GM12892 (cell line): ENCODE data around the gene RAB6C. TPM values are rescaled to one million over a fixed set of nuclear protein-coding genes. Genes with fewer than 3 reads are reported as not detected.
"Not testable (repeated sequence)": the region's sequence is repeated elsewhere in the genome, so short reads cannot be mapped to it uniquely, and the experiment has no call there.

Source experiments
- DNase-seq: peaks from one replicate; pipeline ENCODE4 v3.0.0; 2011; ENCODE audit not compliant: insufficient read length
- FAIRE-seq: peaks from 2 replicates; lab custom pipeline; 2011; peaks lifted over from hg19 to GRCh38; lab: Jason Lieb, UNC
- POLR2A ChIP-seq: IDR thresholded peaks from 2 replicates; pipeline ENCODE4 v1.6.1; 2011; ENCODE audit warnings: low read depth, low read length, control low read depth
- POLR2AphosphoS5 ChIP-seq: IDR thresholded peaks from 2 replicates; pipeline ENCODE4 v1.6.1; 2011; ENCODE audit warnings: low read depth, low read length, control low read depth
- TAF1 ChIP-seq: IDR thresholded peaks from 2 replicates; pipeline ENCODE4 v1.6.1; 2011; ENCODE audit warnings: low read depth, mild to moderate bottlenecking, control low read depth, low read length, borderline replicate concordance
- polyA plus RNA-seq: library from polyadenylated mRNA; unstranded; fragments of >200 nt; gene quantifications from one replicate; pipeline ENCODE4 v1.2.1, GENCODE V29; 2012; ENCODE audit warnings: missing spikeins, inconsistent platforms; ENCODE audit not compliant: missing spikeins

Gene RAB6C
- polyA plus RNA-seq = not detected

DNA sequence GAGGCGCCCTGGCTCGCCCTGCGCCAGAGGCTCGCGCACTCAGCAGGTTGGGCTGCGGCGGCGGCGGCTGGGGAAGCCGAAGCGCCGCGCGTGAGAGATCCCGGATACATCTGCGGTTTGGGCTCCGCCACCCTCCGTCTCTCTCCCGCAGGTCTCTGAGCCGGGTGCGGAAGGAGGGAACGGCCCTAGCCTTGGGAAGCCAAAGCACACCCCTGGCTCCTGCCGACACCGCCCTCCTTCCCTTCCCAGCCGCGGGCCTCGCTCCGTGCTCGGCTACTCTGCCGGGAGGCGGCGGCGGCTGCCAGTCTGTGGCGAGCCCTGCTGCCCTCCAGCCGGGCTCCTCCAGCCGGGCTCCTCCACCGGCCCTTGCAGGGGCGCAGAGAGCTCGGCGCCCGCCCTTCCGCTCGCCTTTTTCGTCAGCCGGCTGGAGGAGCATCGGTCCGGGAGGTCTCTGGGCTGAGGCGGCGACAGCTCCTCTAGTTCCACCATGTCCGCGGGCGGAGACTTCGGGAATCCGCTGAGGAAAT lies at the start of gene RAB6C:
RAB6C (plus strand) TSS at position 38 of the 527 bp plus-strand sequence; CDS start at position 488, 450 bp downstream.
- not testable (repeated sequence) for DNase-seq, FAIRE-seq

DNA sequence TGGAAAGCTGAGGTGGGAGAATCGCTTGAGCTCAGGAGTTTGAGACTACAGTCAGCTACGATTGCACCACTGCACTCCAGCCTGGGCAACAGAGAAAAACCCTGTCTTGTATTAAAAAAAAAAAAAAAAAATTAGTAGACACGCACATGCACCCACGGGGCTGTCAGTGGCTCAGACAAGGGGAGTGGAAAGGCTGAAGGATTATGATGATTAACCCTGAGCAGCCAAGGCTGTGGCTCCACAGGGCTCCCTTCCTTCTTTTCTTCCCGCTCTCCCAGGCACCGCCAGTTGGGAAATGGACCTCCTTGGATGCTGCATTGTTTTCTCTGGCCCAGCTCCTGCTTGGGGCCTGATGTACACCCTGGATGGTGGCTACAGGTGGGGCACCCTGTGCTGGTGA lies 49.0 kb upstream of the RAB6C start:
- TF ChIP-seq POLR2AphosphoS5 = no peak
- TF ChIP-seq TAF1 = no peak
- no peak for TF ChIP-seq POLR2A
- DNase-seq (no peak), FAIRE-seq (no peak)

DNA sequence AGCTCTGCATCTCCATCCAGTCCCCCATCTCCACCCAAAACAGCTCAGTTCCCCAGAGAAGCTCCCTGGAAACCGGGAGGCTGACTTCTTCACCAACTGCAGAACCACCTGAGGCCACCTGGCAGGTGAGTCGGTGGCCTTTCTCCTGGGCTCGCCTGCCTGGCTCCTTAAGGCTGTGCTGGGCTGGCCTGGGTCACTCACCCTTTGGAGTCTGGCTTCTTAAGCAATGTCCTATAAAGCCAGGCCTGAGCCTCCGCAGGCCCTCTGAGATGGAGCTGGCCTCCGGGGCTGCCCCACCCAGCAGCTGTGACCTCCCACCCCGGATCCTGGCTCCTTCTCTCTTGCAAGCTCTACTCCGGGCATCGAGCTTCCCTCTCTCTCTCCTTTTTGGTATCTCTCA lies 46.1 kb upstream of the RAB6C start:
- DNase-seq, FAIRE-seq: not testable (repeated sequence)

DNA sequence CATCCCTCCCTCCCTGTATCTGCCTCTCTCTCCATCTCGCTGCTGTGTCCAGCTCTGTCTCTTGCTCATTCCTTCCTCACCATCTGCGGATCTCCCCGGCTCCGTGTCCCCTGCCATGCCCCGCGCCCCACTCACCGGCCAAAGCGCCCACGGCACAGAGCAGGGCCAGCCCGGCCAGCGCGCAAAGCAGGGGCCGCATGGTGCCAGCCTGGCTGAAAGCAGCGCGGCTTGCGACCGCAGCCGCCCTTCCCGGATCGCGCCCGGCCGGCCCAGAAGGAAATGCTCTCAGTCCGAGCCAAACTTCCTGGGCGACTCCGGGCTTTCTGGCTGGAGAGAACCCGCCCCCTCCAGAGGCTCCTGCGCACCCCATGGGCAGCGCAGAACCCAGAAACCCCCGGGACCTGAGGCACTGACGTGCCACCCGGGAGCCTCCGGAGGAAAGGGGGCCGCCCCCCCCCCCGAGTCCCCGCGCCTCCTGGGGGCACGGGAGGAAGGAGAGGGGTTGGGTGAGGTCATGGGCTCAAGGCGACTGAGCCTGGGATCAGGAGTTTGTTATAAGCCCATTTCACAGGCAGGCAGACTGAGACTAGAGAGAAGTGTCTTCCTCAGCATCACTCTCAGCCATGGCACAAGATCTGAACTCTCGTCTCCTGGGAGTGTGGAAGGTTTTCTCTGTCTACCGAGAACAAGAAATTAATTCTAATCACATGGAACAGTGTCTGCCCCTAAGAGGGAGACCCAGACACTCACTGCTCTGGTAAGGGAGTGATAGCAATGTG lies 45.2 kb upstream of the RAB6C start:
- FAIRE-seq (no peak), DNase-seq (no peak)
- TF ChIP-seq POLR2A = no peak
- no peak for TF ChIP-seq TAF1
- TF ChIP-seq POLR2AphosphoS5 = no peak

DNA sequence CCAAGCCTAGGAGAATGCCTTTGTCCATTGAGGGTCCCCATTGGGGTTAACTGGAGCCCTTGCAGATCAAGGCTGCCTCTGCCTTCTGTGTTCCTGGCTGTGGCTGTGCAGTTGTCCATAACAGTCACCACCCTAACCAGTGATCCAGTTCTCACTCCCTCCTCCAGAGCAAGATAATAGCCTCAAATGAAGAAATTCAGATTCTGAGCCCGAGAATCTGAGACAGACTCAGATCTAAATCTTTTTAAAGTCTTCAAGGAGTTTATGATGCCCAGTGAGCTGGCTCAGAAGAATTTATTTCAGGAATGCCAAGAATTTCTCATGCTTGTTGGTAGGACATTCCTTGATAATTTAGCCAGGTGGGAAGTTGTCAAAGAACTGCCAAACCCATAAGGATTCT lies 44.3 kb upstream of the RAB6C start:
- no peak for DNase-seq
- TF ChIP-seq TAF1 (no peak), POLR2A (no peak), POLR2AphosphoS5 (no peak)
- no peak for FAIRE-seq

DNA sequence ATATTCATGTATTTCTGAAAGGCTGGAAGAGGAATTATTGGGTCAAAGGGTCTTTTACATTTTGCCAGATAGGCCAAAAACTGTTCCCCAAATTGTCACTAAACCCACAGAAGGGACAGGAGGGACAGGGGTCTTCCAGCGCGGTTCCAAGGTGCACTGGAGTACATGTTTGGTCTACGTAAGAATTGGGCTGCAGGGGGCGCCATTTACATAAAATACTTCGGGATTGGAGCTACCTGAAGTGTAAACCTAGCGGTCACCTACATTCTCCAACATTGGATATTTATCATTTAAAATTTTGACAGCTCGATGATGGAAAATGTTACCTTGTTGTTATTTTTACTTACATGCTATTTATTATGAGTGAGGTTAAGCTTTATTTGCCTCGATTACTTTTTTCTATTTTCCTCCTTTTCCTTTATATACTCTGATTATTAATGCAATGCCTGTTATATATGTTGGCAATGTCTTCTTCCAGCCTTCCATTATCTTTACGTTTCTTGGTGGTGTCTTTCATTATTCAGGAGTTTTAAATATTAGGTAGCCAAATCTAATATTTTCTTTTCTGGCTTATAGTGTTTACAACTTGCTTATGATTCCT lies 43.0 kb upstream of the RAB6C start:
- FAIRE-seq (no peak), DNase-seq (no peak)
- no peak for TF ChIP-seq POLR2AphosphoS5
- no peak for TF ChIP-seq TAF1
- TF ChIP-seq POLR2A = no peak

DNA sequence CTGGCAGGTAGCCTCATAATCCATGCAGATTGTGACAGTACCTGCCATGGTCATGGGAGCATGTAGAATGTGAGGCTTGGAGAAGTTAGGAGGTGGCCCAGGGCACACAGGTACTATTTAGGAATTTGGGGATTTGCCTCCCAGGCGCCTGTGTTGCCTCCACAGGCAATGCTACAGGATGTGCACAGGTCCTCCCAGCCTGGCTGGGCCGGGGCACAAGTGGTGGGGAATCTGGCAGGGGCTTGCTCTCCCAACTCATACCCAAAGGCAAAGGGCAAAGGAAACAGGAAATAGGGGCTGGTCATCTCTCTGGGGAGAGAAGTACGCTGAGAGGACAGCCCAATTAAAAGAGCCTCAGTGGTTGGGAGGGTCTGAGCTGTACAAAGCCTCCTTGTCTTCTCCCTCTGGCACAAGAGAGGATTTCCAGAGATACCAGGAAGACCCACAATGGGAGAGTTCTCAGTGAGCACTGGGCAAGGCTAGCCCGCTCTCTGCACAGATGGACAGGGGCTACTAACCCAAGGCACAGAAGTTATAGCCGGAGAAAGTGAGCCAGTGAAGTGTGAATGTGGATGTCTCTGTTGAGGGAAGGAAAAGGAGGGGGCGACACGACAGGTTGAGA lies 40.5 kb upstream of the RAB6C start:
- not testable (repeated sequence) for DNase-seq, FAIRE-seq

DNA sequence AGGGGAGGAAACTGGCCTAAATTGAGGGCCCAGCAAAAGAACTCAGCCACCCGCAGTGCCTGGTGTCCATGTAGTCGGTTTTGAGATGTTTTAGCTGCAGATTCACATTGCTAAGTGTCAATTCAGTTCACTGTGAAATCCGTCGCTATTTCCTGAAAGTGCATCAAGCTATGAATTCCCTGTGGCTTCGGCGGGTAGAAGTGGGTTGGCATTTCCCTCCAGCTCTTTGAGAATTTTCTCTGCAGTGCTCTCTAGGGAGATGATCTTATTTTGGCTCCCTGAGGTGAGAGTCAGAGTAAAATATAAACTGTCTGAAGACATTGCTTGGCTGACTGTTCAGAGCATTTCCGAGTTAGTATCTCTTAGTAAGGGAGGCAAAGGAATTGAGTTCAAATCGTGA lies 36.0 kb upstream of the RAB6C start:
- FAIRE-seq, DNase-seq: not testable (repeated sequence)

DNA sequence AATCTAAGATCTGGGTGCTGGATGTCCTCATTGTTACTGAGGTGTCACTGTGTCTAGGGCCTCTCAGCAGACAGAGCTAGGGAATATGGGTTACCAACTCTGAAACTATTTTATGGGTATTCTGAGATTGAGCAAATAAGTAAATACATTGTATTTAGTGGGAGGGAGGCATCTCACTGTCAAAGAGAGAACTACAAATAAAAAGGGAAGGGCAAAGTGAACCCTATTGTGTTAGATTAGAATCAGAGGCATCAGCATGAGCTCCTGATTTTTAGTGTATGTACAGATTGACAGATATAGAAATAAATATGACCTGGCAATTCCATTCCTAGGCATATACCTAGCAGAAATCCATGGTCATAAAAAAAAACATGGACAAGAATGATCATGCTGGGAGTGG lies 33.9 kb upstream of the RAB6C start:
- no peak for DNase-seq
- TF ChIP-seq POLR2A (no peak), TAF1 (no peak), POLR2AphosphoS5 (no peak)
- FAIRE-seq = no peak

DNA sequence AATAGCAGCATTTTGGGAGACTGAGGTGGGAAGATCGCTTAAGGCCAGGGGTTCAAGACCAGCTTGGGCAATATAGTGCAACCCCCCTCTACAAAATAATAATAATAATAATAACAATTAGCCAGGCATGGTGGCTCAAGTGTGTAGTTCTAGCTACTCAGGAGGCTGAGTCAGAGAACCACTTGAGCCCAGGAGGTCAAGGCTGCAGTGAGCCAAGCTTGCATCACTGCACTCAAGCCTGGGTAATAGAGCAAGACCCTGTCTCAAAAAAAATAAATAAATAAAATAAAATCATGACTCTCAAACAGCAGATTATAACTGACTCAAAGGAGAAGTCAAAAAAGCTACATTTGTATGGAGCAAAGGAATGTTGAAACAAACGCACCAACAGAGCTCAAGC lies 31.8 kb upstream of the RAB6C start:
- not testable (repeated sequence) for DNase-seq, FAIRE-seq

DNA sequence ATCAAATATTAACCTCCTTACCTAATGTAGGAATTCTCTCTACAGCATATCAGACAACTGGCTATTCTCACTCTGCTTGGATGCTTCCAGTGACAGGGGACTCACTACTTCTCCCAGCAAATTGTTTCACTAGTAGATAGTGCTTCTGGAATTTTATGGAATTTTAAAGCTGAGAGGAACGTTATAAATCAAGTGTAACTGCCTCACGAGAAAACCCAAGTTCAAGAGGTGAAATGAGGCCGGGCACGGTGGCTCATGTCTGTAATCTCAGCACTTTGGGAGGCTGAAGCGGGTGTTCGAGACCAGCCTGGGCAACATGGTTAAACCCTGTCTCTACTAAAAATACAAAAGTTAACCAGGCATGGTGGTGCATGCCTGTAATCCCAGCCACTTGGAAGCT lies 23.3 kb upstream of the RAB6C start:
- not testable (repeated sequence) for FAIRE-seq, DNase-seq

DNA sequence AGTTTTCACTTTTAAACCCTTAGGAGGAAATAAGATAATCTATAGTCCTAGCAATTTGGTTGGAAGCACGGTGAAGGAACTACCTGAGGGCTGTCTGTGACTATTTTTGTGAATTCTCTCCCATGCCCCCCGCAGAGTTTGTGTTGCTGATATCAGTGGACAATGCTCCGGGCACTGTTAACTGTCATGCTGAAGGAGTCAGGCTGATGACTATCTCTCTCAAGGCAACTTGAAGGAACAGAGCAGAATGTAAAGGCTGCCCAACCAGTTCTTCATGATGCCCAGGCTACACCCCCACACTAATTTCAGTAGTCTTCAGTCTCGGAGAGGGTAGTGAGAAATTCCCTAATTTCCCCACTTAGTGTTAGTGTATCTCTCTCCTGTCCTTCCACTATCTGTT lies 21.6 kb upstream of the RAB6C start:
- DNase-seq (no peak), FAIRE-seq (no peak)
- no peak for TF ChIP-seq TAF1
- TF ChIP-seq POLR2A = no peak
- TF ChIP-seq POLR2AphosphoS5 = no peak

DNA sequence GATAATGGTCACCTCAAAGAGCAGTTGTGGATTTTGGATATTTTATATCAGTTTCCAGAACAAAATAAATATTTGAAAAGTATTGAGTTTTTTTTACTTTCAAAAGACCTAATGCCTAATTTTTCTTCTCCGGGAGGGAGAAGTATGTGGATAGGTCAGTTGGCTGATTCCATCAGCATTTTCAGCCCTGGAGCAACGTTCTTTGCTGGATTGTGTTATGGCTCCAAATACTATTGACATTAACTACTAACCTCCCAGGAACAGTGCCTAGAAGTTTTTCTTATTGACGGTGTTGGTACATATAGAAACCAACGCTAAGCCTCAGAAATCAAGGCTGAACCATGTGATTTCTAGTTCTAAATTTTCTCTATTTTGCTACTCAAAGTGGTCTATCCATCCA lies 20.7 kb upstream of the RAB6C start:
- DNase-seq, FAIRE-seq: not testable (repeated sequence)

DNA sequence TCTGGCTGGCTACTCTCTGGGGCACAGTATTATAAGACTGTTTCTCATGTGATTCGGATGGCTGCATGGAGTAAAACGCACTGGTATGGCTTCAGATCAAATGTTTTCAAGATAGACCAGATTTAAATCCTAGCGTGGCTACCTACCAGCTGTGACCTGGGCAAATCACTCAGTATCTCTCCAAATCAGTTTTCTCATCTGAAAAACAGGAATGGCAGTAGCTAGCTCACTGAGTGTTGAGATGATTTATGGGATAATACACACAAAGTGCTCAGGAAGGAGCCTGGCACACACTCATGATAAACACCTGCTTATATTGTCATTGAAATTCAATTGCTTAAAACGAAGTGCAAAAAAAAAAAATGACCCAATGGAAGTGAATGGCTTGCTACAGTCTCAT lies 10.9 kb upstream of the RAB6C start:
- DNase-seq, FAIRE-seq: not testable (repeated sequence)
